ENCODE measurements around the gene RNASE1.
"Not testable (repeated sequence)": the region's sequence is repeated elsewhere in the genome, so short reads cannot be mapped to it uniquely, and the experiment has no call there.

RNASE1 gene

DNA sequence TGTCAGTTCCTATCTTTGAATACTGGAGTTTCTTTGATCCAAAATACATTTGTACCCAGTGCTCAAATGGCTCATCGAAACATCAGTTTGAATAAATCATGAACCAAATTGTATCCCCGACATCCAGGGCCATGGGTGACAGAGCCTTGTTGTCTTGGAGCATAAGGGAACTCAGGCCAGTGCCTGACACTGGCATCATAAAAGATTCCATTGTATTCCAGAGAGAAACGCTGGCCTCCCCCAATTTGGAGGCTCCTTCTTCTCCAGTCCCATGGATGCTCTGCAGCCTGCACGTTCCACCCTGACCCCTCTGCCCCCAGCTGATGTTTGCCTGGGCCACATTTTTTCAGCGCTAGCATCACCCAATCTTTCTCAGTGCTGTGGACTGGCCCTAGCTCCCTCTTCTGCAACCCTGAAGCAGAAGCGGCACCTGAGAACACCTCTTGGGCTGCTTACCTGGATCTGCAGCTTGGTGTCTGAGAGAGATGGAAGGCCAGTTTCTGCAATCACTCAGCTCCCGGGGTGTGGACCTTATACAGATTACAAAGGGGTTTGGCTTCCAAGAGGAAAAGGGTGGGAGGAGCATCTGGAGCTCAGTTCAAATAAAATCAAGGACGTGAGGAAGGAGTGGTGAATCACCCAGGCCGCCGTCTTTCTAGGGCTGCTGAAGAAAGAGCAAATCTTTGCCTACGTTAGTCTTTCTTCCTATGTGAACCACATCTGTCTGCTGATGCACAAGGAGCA, at the start of gene RNASE1:
RNASE1 (minus strand) TSS at position 504 of the 744 bp plus-strand sequence. CDS start 776 bp downstream, outside the sequence.
- DNase-seq (ENCODE audit: low read depth) = no peak

DNA sequence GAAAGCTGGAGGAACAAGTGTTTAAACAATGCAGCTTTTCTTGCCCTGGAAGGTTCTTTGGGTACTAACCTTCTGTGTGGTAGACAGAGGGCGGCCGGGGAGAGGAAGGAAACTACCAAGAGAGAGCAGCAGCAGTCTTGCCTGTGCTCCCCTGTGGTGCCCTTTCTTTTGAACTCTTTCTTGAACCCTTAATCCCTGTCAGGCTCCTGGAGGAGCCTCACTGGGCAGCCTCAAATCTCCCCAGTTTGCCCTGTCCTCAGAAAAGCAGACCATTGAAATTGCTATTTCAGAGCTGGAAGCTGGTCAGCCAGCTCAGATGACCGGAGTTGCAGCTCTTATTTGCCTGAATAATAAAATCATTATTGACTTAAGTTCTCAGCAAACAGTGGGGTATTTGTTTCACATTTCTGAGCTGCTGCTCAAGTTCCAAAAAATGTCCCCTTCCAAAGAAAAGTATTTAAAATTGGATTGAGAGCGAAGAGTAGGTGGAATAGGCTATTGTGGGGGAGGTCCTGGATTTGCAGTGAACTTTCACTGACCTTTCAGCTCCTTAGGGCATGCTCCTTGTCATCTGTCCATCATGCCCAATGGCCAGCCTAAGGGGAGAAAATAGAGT, 46.4 kb upstream of the RNASE1 start:
- DNase-seq (ENCODE audit: low read depth) = no peak

DNA sequence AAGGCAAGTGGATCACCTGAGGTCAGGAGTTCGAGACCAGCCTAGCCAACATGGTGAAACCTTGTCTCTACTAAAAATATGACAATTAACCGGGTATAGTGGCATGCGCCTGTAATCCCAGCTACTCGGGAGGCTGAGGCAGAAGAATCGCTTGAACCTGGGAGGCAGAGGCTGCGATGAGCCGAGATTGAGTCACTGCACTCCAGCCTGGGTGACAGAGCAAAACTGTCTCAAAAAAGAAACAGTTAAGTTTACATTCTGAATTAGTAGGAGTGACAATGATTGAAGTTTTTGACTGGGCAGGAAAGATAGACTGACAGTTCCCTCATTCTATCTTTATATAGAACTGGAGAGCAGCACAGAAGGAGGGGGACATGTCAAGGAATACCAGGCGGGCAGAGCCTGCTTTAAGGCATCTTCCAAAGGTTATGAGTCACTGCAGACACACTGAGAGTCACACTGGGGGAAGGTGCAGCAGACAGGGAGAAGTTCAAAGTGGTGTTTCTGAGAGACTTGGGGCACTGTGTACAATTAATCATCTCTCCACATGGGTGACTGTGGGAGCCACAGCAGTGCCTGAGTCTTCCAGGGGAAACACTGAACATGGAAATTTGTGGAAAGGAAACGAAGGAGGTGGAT, 45.8 kb upstream of the RNASE1 start:
- DNase-seq (ENCODE audit: low read depth) = peak; percentile 44

DNA sequence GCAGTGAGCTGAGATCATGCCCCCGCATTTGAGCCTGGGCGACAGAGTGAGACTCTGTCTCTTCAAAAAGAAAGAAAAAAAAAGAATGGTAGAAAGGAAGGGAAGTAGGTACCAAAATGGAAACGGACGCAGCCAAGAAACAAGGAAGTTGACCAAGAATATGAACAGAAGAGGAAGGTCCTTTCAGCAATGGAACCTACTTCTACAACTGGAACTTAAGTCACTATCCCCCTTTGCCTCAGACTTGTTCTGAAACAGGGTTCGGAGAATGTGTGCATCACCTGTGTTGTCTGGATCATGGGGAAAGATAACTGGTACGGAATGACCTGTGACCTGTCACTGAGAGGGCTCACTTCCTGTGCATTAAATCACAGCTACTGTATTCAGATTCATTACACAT, 43.9 kb upstream of the RNASE1 start:
- no peak for DNase-seq (ENCODE audit: low read depth)

DNA sequence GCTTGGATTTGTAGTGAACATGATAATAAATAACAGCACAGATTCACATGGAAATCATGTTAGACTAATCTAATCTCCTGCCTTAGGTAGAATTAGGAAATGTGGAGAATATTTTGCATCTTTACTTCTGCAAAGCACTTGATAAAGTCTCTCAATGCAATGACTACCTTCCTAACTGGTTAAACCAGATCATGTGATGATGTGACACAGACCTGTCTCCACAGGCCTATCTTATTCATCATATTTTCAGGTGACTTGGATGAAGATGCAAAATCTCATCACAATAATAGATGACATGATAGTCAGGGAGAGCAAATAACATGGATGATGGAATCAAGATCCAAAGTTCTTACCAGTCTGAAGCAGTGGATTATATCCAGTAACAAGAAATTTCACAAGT, 38.5 kb upstream of the RNASE1 start:
- no peak for DNase-seq (ENCODE audit: low read depth)

DNA sequence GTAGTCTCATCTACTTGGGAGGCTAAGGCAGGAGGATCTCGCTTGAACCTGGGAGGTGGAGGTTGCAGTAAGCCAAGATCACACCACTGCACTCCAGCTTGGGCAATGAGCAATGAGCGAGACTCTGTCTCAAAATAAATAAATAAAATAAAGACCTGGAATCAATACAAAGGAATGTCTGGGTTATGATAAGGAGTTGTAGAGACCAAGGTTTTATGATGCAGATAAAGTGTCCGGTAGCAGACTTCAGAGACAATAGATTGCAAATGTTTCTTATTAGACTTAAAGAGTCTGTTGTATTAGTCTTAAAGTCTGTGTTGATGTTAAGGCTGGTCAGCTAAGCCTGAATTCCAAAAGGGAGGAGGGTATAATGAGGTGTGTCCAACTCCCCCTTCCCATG, 35.2 kb upstream of the RNASE1 start:
- no peak for DNase-seq (ENCODE audit: low read depth)

DNA sequence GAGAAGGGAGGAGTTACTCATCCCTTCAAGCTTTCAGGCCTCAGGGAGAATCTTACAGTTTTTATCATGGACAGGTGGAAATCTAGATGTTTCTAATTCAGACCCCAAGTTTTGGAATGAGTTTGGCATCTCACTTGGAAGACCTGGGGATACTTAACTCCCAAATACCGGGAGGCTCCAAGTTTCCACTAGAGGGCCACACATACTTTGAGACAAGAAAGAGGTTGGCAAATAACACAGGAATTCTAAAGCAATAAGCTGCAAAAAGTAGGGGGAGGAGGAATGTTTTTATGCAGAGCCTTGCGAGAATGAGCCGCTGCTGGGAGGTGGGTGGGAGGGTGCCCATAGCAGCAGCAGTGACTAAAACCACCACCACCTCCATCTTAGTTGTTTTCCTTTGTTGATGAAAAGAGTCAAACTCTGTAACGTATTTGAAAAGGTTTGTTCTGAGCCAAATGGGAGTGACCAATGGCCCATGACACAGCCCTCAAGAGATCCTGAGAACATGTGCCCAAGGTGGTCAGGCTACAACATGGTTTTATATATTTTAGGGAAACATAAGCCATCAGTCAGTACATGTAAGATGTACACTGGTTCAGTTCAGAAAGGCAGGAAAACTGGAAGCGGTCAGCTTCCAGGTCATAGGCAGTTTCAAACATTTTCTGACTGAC, 34.2 kb upstream of the RNASE1 start:
- DNase-seq (ENCODE audit: low read depth) = peak; percentile 9

DNA sequence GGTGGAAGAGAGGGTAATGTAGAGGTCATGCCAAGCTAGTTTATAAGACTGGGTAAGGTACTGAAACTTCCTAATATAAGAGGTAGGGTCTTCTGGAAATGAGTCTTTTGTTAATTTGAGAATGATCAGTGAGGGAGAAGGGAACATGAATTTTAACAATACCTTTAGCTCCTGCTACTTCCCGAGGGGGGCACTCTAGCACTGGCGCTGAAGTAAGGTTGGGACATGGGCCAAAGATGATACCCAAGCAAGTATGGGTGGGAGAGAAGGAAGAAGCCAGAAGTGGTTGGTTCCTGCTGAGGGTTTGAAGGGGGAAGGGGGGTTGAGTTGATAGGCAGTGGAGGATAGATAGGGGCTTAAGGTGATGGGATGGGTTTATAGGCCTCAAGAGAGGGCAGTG, 32.3 kb upstream of the RNASE1 start:
- no peak for DNase-seq (ENCODE audit: low read depth)

DNA sequence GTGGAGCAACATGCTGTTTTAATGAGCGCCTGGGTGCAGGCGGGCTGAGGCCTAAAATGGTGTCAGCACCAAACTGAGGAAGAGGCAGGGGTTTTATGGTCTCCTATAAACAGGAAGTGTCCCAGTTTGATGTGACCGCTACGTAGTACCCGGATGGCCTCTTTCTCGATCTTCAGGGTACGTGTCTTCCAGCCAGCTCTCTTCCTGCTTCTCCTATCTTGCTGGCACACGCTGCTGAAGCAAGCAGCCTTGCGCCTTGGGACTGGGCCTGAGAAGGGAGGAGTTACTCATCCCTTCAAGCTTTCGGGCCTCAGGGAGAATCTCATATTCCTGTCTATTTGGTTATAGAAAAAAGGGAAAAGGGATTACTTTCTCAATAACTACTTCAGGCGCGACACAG, 28.2 kb upstream of the RNASE1 start:
- no peak for DNase-seq (ENCODE audit: low read depth)

DNA sequence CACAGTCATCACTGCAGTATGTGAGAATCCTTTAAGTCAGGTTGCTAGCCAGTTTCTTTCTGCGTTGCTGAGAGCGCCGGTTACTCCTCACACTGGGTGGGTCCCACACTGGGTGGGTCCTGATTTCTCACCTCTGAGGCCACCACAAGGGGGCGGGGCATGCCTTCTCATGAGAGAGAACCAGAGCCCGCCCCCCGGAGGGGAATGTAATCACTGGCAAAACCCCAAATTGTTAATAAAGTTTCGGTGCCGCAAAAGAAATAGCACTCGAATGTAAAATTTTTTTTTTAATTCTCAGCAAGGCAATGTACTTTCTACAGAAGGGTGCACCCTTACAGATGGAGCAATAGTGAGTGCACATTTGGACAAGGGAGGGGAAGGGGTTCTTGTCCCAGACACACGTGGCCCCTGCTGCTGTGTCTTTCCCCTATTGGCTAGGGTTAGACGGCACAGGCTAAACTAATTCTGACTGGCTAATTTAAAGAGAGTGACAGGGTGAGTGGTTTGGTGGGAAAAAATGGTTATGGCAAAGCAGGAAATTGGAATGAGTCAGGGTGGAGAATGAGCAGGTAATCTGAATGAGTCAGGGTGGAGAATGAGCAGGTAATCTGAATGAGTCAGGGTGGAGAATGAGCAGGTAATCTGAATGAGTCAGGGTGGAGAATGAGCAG, 25.5 kb upstream of the RNASE1 start:
- not testable (repeated sequence) for DNase-seq (ENCODE audit: low read depth)

DNA sequence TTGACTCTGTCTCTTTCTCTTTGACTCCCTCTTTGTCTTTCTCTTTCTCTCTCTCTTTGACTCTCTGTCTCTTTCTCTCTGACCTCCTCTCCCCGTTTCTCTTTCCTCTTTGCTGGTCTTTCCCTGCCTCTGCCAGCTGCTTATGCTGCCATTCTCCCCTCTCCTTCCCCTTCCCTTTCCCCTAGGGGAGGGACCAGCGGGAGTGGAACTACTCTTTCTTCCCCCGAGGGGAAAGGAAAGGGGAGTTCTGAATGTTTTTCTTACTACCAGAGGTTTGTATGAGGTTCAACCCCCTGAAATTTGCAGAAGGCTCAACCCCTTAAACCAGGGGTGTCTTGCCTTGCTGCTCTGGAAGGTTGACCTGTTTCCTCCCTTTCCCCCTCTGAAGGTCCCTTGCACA, 24.7 kb upstream of the RNASE1 start:
- DNase-seq (ENCODE audit: low read depth) = no peak

DNA sequence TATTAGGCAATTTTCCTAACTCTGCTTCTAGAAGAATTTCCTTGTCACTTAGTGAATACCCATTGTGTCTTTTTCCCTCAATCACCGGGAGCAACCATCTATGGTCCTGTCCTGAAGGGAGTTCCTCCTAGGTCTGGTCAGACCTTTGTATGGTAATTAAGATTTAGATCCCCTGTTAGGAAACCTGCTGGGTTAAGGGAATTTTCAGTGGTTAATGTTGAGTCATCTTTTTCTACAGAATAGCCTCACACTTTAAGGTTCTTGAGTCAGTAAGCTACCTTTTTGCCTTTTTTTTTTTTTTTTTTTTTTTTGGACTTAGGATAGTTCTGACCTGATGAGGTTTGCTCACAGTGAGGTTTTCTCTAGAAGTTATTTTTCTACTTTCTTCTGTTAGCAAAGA, 24.0 kb upstream of the RNASE1 start:
- DNase-seq (ENCODE audit: low read depth) = not testable (repeated sequence)

DNA sequence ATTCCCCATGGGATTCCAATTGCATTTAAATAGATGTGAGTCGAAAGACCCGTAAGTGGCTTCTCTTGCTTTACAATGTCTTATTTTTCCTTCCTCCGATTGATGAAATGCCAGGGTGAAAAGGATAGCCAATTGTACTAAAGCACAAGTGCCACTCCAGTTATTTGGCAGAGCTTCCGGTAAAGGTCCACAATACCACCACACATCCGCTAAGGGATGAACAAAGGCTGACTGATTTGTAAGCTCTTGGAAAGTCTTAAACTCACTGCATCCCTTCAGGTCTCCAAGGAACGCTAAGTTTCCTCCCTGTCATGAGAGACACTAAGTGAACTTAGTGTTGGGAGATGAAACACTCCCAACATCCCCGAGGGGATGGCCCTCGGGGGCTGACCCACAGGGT, 21.2 kb upstream of the RNASE1 start:
- no peak for DNase-seq (ENCODE audit: low read depth)

DNA sequence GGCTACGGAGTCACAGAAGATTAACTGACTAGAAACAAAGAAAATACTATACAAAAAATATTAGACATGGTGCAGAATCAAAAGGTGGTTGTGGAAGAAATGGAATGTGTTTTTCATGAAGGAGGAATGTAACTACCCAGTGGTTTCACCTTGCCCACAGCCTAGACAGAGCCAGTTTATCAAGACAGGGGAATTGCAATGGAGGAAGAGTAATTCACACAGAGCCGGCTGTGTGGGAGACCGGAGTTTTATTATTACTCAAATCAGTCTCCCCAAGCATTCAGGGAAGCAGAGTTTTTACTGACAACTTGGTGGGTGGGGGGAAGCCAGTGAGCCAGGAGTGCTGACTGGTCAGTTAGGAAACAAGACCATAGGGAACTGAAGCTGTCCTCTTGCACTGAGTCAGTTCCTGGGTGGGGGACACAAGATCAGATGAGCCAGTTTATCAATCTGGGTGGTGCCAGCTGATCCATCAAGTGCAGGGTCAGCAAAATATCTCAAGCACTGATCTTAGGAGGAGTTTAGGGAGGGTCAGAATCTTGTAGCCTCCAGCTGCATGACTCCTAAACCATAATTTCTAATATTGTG, 19.0 kb upstream of the RNASE1 start:
- not testable (repeated sequence) for DNase-seq (ENCODE audit: low read depth)

DNA sequence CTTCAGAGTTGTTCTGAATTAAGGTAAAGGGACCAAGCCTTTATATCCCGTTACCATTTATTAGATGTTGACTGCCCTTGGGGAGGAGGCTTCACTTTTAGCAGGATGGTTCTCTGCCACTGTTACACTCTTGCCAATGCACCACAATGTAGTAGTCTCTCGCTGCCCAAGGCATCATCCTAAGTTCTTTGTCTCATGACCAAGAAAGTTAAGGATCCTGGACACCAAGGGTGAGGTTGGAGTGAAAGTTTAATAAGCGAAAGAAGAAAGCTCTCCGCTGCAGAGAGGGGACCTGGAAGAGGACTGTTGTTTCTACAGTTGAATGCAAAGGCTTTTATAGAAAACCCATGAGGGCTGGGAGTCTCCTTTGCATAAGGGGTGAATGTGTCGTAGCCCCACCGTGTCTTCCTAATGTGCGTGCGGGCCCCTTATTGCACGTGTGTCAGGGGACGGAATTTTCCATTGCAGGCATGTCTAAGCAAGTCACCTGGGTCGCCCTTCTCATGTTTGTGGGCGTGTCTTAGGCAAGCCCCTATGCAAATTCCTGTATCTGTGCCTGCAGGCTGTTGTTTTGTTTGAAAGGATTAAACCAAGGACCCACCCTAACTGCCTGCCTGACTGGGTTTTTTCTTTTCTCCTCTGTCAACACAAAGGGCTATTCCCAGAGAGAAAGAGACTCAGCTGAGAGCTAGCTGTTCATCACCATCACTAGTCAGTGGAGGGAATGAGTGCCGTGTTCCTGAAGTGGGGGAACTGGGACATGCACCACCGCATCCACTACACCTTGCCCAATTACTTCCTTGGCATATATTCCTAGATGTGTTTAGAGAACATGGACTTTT, 17.6 kb upstream of the RNASE1 start:
- DNase-seq (ENCODE audit: low read depth) = no peak

DNA sequence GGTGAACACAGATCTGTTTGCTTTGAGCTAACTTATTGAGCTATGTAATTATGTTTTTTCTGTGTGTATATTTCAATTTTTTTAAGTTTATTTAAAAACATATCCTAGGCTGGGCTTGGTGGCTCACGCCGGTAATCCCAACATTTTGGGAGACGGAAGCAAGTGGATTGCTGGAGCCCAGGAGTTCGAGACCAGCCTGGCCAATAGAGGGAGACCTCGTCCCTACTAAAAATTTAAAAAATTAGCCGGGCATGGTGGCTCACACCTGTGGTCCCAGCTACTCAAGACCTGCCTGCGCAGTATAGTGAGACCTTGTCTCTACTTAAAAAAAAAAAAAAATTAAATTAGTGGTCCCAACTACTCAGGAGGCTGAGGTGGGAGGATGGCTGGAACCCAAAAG, 16.2 kb upstream of the RNASE1 start:
- no peak for DNase-seq (ENCODE audit: low read depth)

DNA sequence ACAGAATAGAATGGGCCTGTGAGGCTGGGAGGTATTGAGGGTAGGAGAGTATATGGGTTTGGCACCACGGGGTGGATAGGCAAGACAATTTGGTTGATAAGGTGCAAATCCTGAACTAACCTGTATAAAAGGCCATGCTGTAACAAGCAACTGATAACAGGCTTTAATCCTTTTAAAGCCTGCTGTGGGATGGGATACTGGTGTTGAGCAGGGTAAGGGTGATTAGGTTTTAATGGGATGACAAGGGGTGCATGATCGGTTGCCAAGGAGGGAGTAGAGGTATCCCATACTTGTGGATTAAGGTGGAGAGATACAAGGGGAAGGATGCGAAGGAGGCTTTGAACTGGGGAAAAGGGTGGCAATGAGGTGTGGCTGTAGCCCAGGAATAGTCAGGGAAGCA, 13.3 kb upstream of the RNASE1 start:
- not testable (repeated sequence) for DNase-seq (ENCODE audit: low read depth)

DNA sequence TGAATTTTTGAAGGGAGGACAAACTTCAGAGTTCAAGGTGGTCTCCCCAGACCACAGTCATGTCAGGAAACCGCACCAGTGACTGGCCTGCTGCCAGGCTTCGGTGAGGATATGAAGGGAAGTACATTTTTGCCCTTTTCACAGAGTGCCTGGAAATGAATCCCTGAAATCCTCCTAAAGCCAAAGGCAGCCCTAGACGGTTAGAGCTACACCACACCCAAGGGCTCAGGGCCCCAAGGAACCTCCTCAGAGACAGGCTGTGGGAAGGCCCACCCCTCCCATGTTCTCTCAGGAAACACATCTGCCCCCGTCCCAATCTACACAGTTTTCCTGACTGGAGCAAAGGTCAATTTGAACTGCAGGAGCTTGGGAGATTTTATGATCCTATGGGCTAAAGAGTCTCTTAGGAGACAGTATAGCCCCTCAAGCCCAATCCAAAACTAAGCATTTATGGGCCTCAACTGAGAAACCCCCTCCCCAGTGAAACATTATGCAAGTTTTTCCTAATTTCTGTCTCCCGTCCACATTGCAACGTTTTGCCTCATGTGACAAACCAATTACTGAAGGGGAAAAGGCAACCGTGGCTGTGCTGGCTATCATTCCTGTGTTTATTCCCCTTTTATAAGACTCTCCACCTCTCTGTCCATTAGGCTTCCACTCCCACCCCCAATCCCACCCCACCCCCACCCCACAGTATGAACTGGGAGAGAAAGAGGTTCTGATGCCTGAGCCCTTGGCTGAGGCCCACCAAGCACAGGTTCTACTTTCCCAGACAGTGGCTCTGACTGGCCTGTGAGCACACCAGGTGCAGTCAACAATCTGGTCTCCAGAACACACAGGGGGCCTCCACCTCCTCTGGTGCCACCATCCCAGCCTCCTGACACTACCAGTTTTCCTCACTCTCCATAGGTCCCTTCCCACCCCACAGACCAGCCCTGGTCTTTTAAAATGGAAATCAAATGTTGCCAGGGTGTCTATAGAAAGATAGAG, 9.6 kb upstream of the RNASE1 start:
- no peak for DNase-seq (ENCODE audit: low read depth)

DNA sequence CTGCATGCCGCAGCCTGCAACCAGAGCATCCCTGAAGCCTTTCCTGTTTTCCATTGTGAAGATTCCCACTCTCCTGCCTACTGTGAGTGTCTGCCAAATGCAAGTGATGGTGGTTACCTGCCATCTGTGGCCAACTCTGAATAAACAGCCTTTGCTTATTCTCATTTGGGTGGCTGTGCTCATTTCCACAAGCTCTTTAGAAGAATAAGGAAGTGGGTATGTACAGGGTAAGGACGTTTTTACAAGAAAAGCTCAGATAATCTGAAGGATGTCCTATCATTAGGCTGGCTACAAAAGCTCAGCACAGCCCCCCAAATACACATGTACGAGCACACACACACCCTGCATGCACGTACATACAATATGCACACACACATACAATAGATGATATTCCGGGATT, 7.3 kb upstream of the RNASE1 start:
- DNase-seq (ENCODE audit: low read depth) = no peak

DNA sequence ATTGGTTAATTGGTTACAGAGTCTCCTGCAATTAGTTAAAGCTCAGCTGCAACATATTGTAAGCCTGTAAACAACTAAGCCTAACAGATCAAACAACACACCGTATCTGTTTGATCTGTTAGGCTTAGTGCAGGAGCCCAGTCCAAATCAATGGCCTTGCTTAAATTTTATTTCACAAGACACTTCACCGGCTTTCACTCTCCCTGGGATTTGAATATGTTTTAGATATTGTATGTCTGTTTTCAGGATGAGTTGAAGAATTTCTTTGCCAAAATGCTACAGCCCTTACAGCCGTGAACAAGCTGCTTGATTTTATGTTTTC, 5.5 kb upstream of the RNASE1 start:
- DNase-seq (ENCODE audit: low read depth) = no peak

All from EH (cell line).